ENCODE data around the gene COX6A1. TPM values are rescaled to one million over a fixed set of nuclear protein-coding genes. Genes with fewer than 3 reads are reported as not detected.

The COX6A1 gene
- total RNA-seq, result 255 and 292 TPM in 2 replicates

- ATAC-seq (ENCODE audit: low read depth) (peak; percentile 96), DNase-seq (peak; percentile 87)
- peaks cover 39% of the 10 kb centered on the region for H3K36me3 Mint-ChIP-seq (ENCODE audit: low read depth)
- intact Hi-C loops (cut with micrococcal nuclease), result loop anchor here (1.0 to 10.0 kb wide), 10 partner anchors 8 to 657 kb away; partner anchors contain the start of genes GATC, MLEC, RAB35 and RNU4-1
- peak within 1 kb of the TSS; percentile 97 for H3K4me3 Mint-ChIP-seq
- POLR2A ChIA-PET, result interaction anchor here (0.6 to 3.0 kb wide), 8 partner anchors 8 to 745 kb away, joined by 3 to 35 read pairs (median 6); partner anchors contain the start of genes DYNLL1, GATC, RNU4-1 and RNU4-2
- peaks cover 29% of the 10 kb centered on the region for H3K4me1 Mint-ChIP-seq
- H3K27me3 Mint-ChIP-seq, result peaks cover 4% of the 10 kb centered on the region
- H3K27ac Mint-ChIP-seq, result peak within 1 kb of the TSS; percentile 89
- CTCF ChIA-PET, result interaction anchor here (0.5 to 2.1 kb wide), 6 partner anchors 8 to 620 kb away, joined by 3 to 8 read pairs (median 5); partner anchors contain the start of genes DYNLL1 and SRSF9
- TF ChIP-seq CTCF (IDR thresholded peaks at IDR 0.05), result no peak
- no peaks in the 10 kb centered on the region for H3K9me3 Mint-ChIP-seq
Measured at GRCh38 chr12:120437735-120438494, at the start of gene COX6A1. Gene COX6A1, plus strand, starts transcription at chr12:120438113. Its CDS starts 14 bp downstream, at chr12:120438127.

- ChIA-PET CTCF (no interaction called here), POLR2A (no interaction called here)
- Mint-ChIP-seq H3K4me1 (peaks cover 2% of the 10 kb centered on the region), H3K27ac (no peak overlapping the region), H3K4me3 (no peak overlapping the region), H3K27me3 (peaks cover 37% of the 10 kb centered on the region), H3K9me3 (no peaks in the 10 kb centered on the region), H3K36me3 (ENCODE audit: low read depth) (no peaks in the 10 kb centered on the region)
- intact Hi-C loops (cut with micrococcal nuclease), result no loop called here
- DNase-seq, result no peak
- TF ChIP-seq CTCF (IDR thresholded peaks at IDR 0.05), result no peak
- no peak for ATAC-seq (ENCODE audit: low read depth)
Measured at GRCh38 chr12:120388691-120389481, 49.0 kb upstream of the COX6A1 start.

- Mint-ChIP-seq H3K4me3 (no peak overlapping the region), H3K36me3 (ENCODE audit: low read depth) (no peaks in the 10 kb centered on the region), H3K9me3 (no peaks in the 10 kb centered on the region), H3K4me1 (peaks cover 2% of the 10 kb centered on the region), H3K27ac (no peak overlapping the region), H3K27me3 (peaks cover 35% of the 10 kb centered on the region)
- ChIA-PET CTCF (no interaction called here), POLR2A (no interaction called here)
- ATAC-seq (ENCODE audit: low read depth) (no peak), DNase-seq (no peak)
- no peak for TF ChIP-seq CTCF (IDR thresholded peaks at IDR 0.05)
- intact Hi-C loops (cut with micrococcal nuclease), result no loop called here
Measured at GRCh38 chr12:120390540-120391120, 47.3 kb upstream of the COX6A1 start.

DNA sequence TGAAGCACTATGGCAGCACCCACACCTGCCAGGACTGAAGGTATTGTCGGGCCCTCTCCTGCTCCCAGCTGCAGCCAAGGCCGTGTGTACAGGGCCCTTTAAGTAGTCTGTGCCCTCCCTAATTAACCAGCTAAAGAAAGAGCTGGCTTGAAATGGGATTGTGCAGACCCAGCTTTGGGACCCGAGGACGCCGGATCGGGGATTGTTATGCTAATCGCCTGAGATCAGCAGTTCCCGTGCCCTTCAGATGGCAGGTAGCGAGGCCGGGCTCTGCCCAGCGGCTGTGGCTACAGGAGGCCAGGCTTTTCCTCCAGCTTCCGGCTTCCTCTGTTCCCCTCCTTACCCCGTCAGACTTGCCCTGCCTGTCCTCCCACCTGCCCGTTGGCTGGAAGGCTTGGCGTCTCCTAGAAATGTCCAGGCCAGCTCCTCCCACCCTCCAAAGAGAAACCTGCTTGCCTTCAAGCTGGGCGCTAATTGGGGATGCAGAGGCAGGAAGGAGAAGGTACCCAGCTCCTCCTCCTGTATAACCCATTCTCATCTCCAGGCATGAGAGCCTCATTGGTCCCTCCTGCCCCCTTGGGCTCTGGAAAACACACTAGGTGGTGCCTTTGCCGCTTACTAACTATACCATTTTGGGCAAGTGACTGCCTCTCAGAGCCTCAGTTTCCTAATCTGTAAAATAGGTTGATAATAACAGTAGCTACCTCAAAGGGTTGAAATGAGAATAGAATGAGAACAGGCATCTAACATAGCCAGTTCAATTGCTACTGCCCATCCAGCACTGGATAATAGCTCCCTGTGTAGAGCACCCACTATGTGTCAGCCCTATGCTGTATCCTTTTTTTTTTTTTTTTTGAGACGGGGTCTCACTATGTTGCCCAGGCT lies 43.2 kb upstream of the COX6A1 start:
- H3K9me3 Mint-ChIP-seq, result no peaks in the 10 kb centered on the region
- H3K4me1 Mint-ChIP-seq, result no peaks in the 10 kb centered on the region
- no peaks in the 10 kb centered on the region for H3K36me3 Mint-ChIP-seq (ENCODE audit: low read depth)
- H3K27ac Mint-ChIP-seq, result no peak overlapping the region
- no peak overlapping the region for H3K4me3 Mint-ChIP-seq
- POLR2A ChIA-PET, result no interaction called here
- ATAC-seq (ENCODE audit: low read depth) (no peak), DNase-seq (no peak)
- CTCF ChIA-PET, result interaction anchor here (0.6 kb wide), 1 partner anchor 297 kb away, joined by 4 read pairs; no protein-coding TSS in a partner anchor
- H3K27me3 Mint-ChIP-seq, result peaks cover 35% of the 10 kb centered on the region
- no peak for TF ChIP-seq CTCF (IDR thresholded peaks at IDR 0.05)
- intact Hi-C loops (cut with micrococcal nuclease), result no loop called here
